Adrenal gland (tissue), 5 donors: ENCODE measurements around the gene PTGS1.

Experiments used
- CTCF ChIP-seq, 6 experiments: fragments of 450-650 bp in 4 of 6; fragments of 200-600 bp in 2 of 6; sonication (generic) in 1 of 6; IDR thresholded peaks; 1 replicate in 5 of 6; 2 replicates in 1 of 6; pipeline versions ENCODE4 v1.5.1 to v1.8.0; 2016 to 2021; ENCODE audit warnings: antibody characterized with exemption in 6 of 6, mild to moderate bottlenecking in 2 of 6, moderate library complexity in 1 of 6
- POLR2A ChIP-seq, 2 donors: fragments of 450-650 bp; IDR thresholded peaks; one replicate each; pipeline ENCODE4 v1.6.1; 2017; ENCODE audit warnings: antibody characterized with exemption in 2 of 2, mild to moderate bottlenecking in 2 of 2, moderate library complexity in 1 of 2
- donor health status: DM: no; HTN: no; CAD: no.

- TF ChIP-seq CTCF (IDR thresholded peaks at IDR 0.05), result no peak
- no peak for TF ChIP-seq POLR2A (IDR thresholded peaks at IDR 0.05)
Measured at GRCh38 chr9:122402874-122403273, 32.0 kb downstream of the PTGS1 start.
